Pancreas (tissue), 10 donors: ENCODE data around the gene CLEC18B. TPM values are rescaled to one million over a fixed set of nuclear protein-coding genes. Genes with fewer than 3 reads are reported as not detected.
A peak's percentile ranks its signal among the peaks of the same experiment; 100 is the strongest.
"Not testable (repeated sequence)": the region's sequence is repeated elsewhere in the genome, so short reads cannot be mapped to it uniquely, and the experiment has no call there.

Experiments
- ATAC-seq, 4 donors: fragments of 200-7000 bp; cut with Tn5 transposase; one replicate each; pipeline versions ENCODE4 v1.8.0 to v1.9.1; 2020; ENCODE audit warnings: mild to moderate bottlenecking in 4 of 4, moderate library complexity in 4 of 4
- DNase-seq, 6 donors: peaks; one replicate each; pipeline ENCODE4 v3.0.0-alpha.2; 2020
- FAIRE-seq: peaks from 2 replicates; lab custom pipeline; 2012; peaks lifted over from hg19 to GRCh38; lab: Jason Lieb, UNC
- H3K27ac ChIP-seq, 4 donors: fragments of 200-600 bp; sonication (generic); 1 replicate in 3 of 4; 2 replicates in 1 of 4; pipeline versions ENCODE4 v1.5.0 to v1.8.0; 2020
- H3K27me3 ChIP-seq, 4 donors: fragments of 200-600 bp; one replicate each; pipeline ENCODE4 v1.8.0; 2021
- H3K36me3 ChIP-seq, 3 donors: fragments of 200-600 bp; sonication (generic) in 1 of 3; one replicate each; pipeline versions ENCODE4 v1.5.0 to v1.8.0; 2020 to 2021
- H3K4me1 ChIP-seq, 3 donors: fragments of 200-600 bp; one replicate each; pipeline ENCODE4 v1.8.0; 2021
- H3K4me3 ChIP-seq, 4 donors: fragments of 200-600 bp; sonication (generic) in 2 of 4; one replicate each; pipeline versions ENCODE4 v1.5.0 to v1.8.0; 2020 to 2021
- H3K9me3 ChIP-seq, 4 donors: fragments of 200-600 bp; one replicate each; pipeline ENCODE4 v1.8.0; 2021
- WGBS, 2 donors: extraction: QIAGEN DNeasy Blood & Tissue Kit; methylation state at CpG; one replicate each; pipeline ENCODE4 v1.1.7; 2013; 5-methylcytosine and 5-hydroxymethylcytosine counted together
- intact Hi-C, 3 donors: fragments of 100-400 bp; cut with DNase I; formaldehyde crosslinking; loops; one replicate each; pipeline versions ENCODE4 v1.11.1 to v1.14.2; 2022
- polyA plus RNA-seq, 2 donors: library from polyadenylated mRNA; stranded (reverse); fragments of 200-250 nt; gene quantifications; one replicate each; pipeline ENCODE4 v1.2.3, GENCODE V29; 2013
- total RNA-seq, 6 donors: library from RNA; stranded (reverse); fragmentation: NEBNext Ultra II Directional in 4 of 6; extraction: Animal tissue kit (Norgen Biotek cat#: 25700) in 4 of 6; gene quantifications; one replicate each; pipeline versions ENCODE4 v1.2.1 to v1.2.4, GENCODE V29; 2021 to 2023
- TF ChIP-seq, protein P1 (sequence below), 4 donors: fragments of 200-600 bp; sonication (generic) in 3 of 4; IDR thresholded peaks; one replicate each; pipeline versions ENCODE4 v1.5.0 to v1.8.0; 2021; ENCODE audit warnings: antibody characterized with exemption in 4 of 4
- donor health status: healthy with polysubstance abuse.
- donor health status: DM: no; HTN: no; CAD: no; lungs with moderate emphysema.
- donor health status: DM: no; HTN: no; CAD: no.
- donor health status: control.
- donor health status: control.
- donor health status: Bipolar disorder and iron deficiency.
- donor health status: DM: yes; HTN: yes; CAD: no.
- donor health status: DM: no; HTN: no; CAD: no.
- donor health status: DM: no; HTN: no; CAD: no.
- donor health status: DM: yes; HTN: yes; CAD: no.

The CLEC18B gene
- total and polyA plus RNA-seq, 8 donors = 0.21 to 3.1 (median 0.97) TPM

DNA sequence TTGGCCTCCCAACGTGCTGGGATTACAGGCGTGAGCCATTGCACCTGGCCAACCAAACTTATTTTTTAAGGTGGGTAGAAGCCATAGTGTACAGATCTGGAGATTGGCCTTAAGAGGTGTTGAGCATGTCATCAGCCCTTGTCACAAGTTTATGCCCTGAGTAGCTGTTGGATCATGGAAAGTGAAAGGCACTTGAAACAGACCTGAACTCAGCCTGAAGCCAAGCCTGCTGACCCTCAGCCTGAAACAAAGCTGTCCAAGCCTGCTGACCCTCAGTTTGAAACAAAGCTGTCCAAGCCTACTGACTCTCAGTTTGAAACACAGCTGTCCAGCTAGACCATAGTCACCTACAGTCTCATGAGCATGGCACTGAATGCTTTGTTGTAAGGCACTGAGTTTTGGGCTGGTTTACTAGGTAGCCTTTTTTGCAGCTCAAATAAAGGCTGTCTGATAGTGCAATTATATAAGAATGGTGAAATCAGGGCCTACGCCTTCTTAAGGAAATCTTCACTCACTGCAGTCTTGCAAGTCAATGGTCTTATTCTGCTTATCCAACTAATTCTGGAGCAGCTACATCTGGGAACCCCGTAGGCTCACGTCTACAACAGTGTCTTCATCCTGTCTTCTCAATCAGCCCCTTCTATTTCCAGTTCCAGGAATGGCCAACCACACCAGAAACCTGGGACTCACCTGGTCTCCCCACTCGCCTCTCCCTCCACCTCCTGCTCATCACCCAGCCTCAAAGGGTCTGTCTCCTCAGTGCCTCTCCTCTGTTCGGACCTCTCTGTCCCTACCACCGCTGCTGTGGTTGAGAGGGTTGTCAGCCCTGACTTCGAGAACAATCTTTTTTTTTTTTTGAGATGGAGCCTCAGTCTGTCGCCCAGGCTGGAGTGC lies 48.1 kb downstream of the CLEC18B start:
- TF ChIP-seq, protein P1, sequence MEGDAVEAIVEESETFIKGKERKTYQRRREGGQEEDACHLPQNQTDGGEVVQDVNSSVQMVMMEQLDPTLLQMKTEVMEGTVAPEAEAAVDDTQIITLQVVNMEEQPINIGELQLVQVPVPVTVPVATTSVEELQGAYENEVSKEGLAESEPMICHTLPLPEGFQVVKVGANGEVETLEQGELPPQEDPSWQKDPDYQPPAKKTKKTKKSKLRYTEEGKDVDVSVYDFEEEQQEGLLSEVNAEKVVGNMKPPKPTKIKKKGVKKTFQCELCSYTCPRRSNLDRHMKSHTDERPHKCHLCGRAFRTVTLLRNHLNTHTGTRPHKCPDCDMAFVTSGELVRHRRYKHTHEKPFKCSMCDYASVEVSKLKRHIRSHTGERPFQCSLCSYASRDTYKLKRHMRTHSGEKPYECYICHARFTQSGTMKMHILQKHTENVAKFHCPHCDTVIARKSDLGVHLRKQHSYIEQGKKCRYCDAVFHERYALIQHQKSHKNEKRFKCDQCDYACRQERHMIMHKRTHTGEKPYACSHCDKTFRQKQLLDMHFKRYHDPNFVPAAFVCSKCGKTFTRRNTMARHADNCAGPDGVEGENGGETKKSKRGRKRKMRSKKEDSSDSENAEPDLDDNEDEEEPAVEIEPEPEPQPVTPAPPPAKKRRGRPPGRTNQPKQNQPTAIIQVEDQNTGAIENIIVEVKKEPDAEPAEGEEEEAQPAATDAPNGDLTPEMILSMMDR (IDR thresholded peaks at IDR 0.05) = no peak
- intact Hi-C loops = no loop called here
- Histone ChIP-seq H3K36me3 (no peaks in the 10 kb centered on the region), H3K4me1 (no peaks in the 10 kb centered on the region), H3K27ac (no peak overlapping the region), H3K9me3 (no peaks in the 10 kb centered on the region), H3K4me3 (no peak overlapping the region), H3K27me3 (no peaks in the 10 kb centered on the region)
- no peak for ATAC-seq
- no peak for FAIRE-seq
- 77 to 78% methylated on average over 10 of the region's 10 CpGs for WGBS, 2 donors
- no peak for DNase-seq

DNA sequence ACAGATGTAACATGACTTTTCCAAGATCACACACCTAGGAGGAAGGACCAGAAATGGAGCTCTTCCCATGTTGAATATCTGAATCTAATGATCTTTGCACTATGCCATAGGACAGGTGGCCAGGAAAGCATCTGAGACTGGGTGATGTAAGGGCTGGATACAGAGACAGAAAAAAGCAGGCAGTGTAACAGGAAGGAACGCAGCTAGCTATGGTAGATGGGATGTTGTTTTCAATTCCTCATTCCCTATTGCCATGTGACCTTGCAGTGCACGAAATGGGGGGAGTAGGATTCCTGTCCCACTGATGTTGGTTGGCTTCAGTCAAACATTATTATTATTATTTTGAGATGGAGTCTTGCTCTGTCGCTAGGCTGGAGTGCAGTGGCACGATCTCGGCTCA lies 48.9 kb downstream of the CLEC18B start:
- intact Hi-C loops = no loop called here
- Histone ChIP-seq H3K9me3 (no peaks in the 10 kb centered on the region), H3K4me1 (no peaks in the 10 kb centered on the region), H3K36me3 (no peaks in the 10 kb centered on the region), H3K4me3 (no peak overlapping the region), H3K27me3 (no peaks in the 10 kb centered on the region), H3K27ac (no peak overlapping the region)
- FAIRE-seq (no peak), ATAC-seq (no peak), DNase-seq (no peak)
- TF ChIP-seq, protein P1 (IDR thresholded peaks at IDR 0.05) = no peak
- 78 to 82% methylated on average over 5 of the region's 5 CpGs for WGBS, 2 donors

- H3K36me3 ChIP-seq, H3K9me3 ChIP-seq, FAIRE-seq, DNase-seq, H3K4me3 ChIP-seq, intact Hi-C loops, H3K4me1 ChIP-seq, H3K27ac ChIP-seq, H3K27me3 ChIP-seq, ATAC-seq: not testable (repeated sequence)
- 79 to 80% methylated on average over 20 of the region's 20 CpGs for WGBS, 2 donors
These were observed 50.7 kb downstream of the CLEC18B start for GRCh38 chr16:74370338-74371135.

DNA sequence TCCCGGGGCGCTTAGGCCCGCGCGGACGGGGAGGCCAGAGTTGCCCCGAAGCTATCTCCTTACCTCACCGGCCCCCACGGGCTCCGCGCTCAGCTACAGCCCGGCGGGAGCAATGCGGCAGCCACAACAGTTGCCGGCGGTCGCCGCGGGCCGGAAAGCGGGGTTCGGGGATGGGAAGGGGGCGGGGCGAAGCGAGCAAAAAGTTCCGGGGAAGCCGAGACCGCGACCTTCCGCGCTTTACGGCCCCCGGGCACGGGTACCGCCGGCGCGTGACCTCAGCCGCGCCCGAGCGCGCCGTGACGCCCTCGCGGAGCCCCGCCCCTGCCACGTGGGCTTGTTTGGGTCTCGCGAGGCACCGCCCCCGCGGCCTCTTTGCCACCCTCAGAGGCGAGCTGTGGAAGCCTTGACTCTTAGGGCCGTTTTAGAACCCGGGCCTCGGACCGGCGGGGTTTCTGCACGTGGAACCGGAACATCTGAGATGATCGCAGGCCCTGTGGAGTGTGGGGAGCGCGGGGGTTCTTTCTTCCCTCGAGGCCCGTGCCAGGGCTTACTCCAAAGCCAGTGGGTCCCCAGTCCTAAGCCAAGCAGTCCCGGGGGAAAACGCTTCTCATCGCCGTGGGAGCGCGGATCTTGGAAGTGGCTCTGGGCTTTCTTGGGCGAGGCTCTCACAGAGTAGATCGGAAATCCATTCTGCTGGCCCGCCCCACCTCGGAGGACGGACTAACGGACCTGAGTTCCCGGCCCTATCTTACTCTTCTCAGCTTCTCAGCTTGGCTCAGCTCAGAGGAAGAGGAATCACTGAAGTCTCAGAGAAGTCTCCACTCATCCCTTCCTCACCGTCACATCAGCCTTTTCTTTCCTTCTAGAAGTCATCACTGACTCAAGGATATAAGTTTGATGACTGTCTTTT lies 53.0 kb downstream of the CLEC18B start:
- WGBS, 2 donors = 1% methylated on average over 50 to 68 of the region's 81 CpGs
- peak; percentile 96 to 100 (median 99) for DNase-seq
- H3K36me3 ChIP-seq, intact Hi-C loops, H3K4me1 ChIP-seq, H3K9me3 ChIP-seq, FAIRE-seq, H3K27me3 ChIP-seq: not testable (repeated sequence)
- Histone ChIP-seq H3K4me3 (peak overlapping the region; percentile 41 to 75 (median 57)), H3K27ac (peak overlapping the region; percentile 60 to 70 (median 64))
- peak; percentile 96 to 99 (median 98) for ATAC-seq

GRCh38 chr16:74367469-74368001 lies 53.7 kb downstream of the CLEC18B start:
- peak; percentile 36 to 55 (median 49) for ATAC-seq
- not testable (repeated sequence) for FAIRE-seq, H3K36me3 ChIP-seq

GRCh38 chr16:74361646-74362610 lies 59.4 kb downstream of the CLEC18B start:
- DNase-seq, H3K36me3 ChIP-seq, H3K4me3 ChIP-seq, ATAC-seq, FAIRE-seq, H3K4me1 ChIP-seq, H3K9me3 ChIP-seq, H3K27me3 ChIP-seq, intact Hi-C loops, H3K27ac ChIP-seq: not testable (repeated sequence)
- 90 to 94% methylated on average over 9 to 10 of the region's 15 CpGs for WGBS, 2 donors

More at GRCh38 chr16:74367469-74368001, 53.7 kb downstream of the CLEC18B start:
- peak overlapping the region; percentile 41 to 75 (median 57) for H3K4me3 ChIP-seq
- intact Hi-C loops, H3K27me3 ChIP-seq, H3K9me3 ChIP-seq, H3K4me1 ChIP-seq: not testable (repeated sequence)
- peak overlapping the region; percentile 60 to 70 (median 64) for H3K27ac ChIP-seq
- DNase-seq = peak; percentile 27 to 89 (median 68)
- 1% methylated on average over 33 to 35 of the region's 35 CpGs for WGBS, 2 donors
